Right lobe of liver (tissue), 6 donors: Measurements from ENCODE around the gene KIAA0825. TPM values are rescaled to one million over a fixed set of nuclear protein-coding genes. Genes with fewer than 3 reads are reported as not detected.

Experiments used
- ATAC-seq, 4 donors: fragments of 200-7000 bp; cut with Tn5 transposase; one replicate each; pipeline ENCODE4 v1.9.1; 2020; ENCODE audit warnings: mild to moderate bottlenecking in 4 of 4, moderate library complexity in 4 of 4
- DNase-seq, 3 donors: peaks; one replicate each; pipeline ENCODE4 v3.0.0-alpha.2; 2020
- H3K27ac ChIP-seq, 3 donors: fragments of 200-600 bp; one replicate each; pipeline ENCODE4 v1.8.0; 2022
- H3K27me3 ChIP-seq, 2 donors: fragments of 200-600 bp; one replicate each; pipeline ENCODE4 v1.8.0; 2022
- H3K36me3 ChIP-seq, 4 donors: fragments of 200-600 bp; sonication (generic) in 1 of 4; one replicate each; pipeline versions ENCODE4 v1.5.1 to v1.8.0; 2017 to 2022; ENCODE audit warnings: control low read depth in 1 of 4
- H3K4me1 ChIP-seq, 4 donors: fragments of 200-600 bp; sonication (generic) in 1 of 4; one replicate each; pipeline versions ENCODE4 v1.5.1 to v1.8.0; 2017 to 2022; ENCODE audit warnings: control low read depth in 1 of 4
- H3K4me3 ChIP-seq, 3 donors: fragments of 200-600 bp; one replicate each; pipeline ENCODE4 v1.8.0; 2022
- H3K9me3 ChIP-seq, 4 donors: fragments of 200-600 bp; sonication (generic) in 1 of 4; one replicate each; pipeline versions ENCODE4 v1.5.1 to v1.8.0; 2017 to 2022; ENCODE audit warnings: control low read depth in 1 of 4
- CTCF ChIP-seq, 4 donors: fragments of 200-600 bp in 3 of 4; fragments of 450-650 bp in 1 of 4; IDR thresholded peaks; one replicate each; pipeline versions ENCODE4 v1.5.1 to v1.8.0; 2016 to 2022; ENCODE audit warnings: antibody characterized with exemption in 4 of 4, mild to moderate bottlenecking in 2 of 4
- POLR2A ChIP-seq: fragments of 450-650 bp; IDR thresholded peaks from one replicate; pipeline ENCODE4 v1.6.1; 2017; ENCODE audit warnings: antibody characterized with exemption, mild to moderate bottlenecking
- WGBS: methylation state at CpG from one replicate; pipeline ENCODE4 v1.1.6; 2018; ENCODE audit warnings: low coverage, low lambda C conversion rate; ENCODE audit not compliant: insufficient coverage; ENCODE audit errors: missing lambda C conversion rate; 5-methylcytosine and 5-hydroxymethylcytosine counted together
- intact Hi-C, 2 donors: fragments of 100-400 bp; cut with DNase I; formaldehyde crosslinking; loops; one replicate each; pipeline versions ENCODE4 v1.11.2 to v1.14.1; 2022
- total RNA-seq, 6 experiments: library from RNA; depleted of rRNA in 2 of 6; stranded (reverse); fragments of >200 nt in 2 of 6; fragmentation: NEBNext Ultra II Directional in 3 of 6; extraction: Animal tissue kit (Norgen Biotek cat#: 25700) in 3 of 6; gene quantifications; one replicate each; pipeline versions ENCODE4 v1.1.0 to v1.2.4, GENCODE V29; 2016 to 2023
- donor health status: DM: no; HTN: yes; CAD: no.
- donor health status: DM: no; HTN: no; CAD: no.
- donor health status: DM: no; HTN: no; CAD: no.
- donor health status: DM: no; HTN: yes; CAD: no.
- donor health status: DM: no; HTN: yes; CAD: no.

Gene KIAA0825
- total RNA-seq, 6 experiments from 2014 or later: 0.86 to 3.2 (median 1.7) TPM

DNA sequence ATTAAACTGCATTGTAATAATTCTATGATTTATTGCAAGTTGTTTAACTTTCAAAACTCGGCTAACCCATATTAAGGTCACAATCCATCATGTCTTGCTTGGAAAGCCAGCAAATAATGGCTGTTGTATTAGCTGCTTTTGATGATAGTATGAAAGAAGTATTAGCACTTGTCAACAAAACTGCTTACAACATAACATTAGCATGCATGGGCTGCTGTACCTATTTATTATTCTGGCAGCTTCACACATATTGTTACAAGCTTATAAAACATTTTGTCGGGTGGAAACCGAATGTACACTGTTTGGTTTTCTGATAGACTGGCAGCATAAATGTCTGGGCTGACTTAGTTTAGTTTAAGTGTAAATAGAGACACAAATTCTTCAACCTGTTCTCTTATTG, 378.3 kb downstream of the KIAA0825 start:
- Histone ChIP-seq H3K36me3 (no peaks in the 10 kb centered on the region), H3K4me3 (no peak overlapping the region), H3K4me1 (peaks cover 0 to 17% (median 5%) of the 10 kb centered on the region in 4 donors), H3K27me3 (no peaks in the 10 kb centered on the region), H3K9me3 (no peaks in the 10 kb centered on the region), H3K27ac (peak overlapping the region in 2 of 3 donors; percentile 58 to 74)
- WGBS: 24% methylated on average over 3 of the region's 3 CpGs
- peak in 1 of 4 donors; percentile 7 for ATAC-seq
- intact Hi-C loops: no loop called here
- DNase-seq: no peak
- TF ChIP-seq CTCF (IDR thresholded peaks at IDR 0.05): no peak
- no peak for TF ChIP-seq POLR2A

- H3K36me3 ChIP-seq: no peaks in the 10 kb centered on the region
- no peaks in the 10 kb centered on the region for H3K9me3 ChIP-seq
- H3K4me3 ChIP-seq: no peak overlapping the region
- intact Hi-C loops: no loop called here
- peaks cover 0 to 23% (median 5%) of the 10 kb centered on the region in 4 donors for H3K4me1 ChIP-seq
- TF ChIP-seq CTCF (IDR thresholded peaks at IDR 0.05) (no peak), POLR2A (no peak)
- H3K27ac ChIP-seq: no peak overlapping the region
- DNase-seq (no peak), ATAC-seq (no peak)
- WGBS: 58% methylated on average over 2 of the region's 2 CpGs
- H3K27me3 ChIP-seq: no peaks in the 10 kb centered on the region
Observed at GRCh38 chr5:94239266-94239665, 379.1 kb downstream of the KIAA0825 start.

DNA sequence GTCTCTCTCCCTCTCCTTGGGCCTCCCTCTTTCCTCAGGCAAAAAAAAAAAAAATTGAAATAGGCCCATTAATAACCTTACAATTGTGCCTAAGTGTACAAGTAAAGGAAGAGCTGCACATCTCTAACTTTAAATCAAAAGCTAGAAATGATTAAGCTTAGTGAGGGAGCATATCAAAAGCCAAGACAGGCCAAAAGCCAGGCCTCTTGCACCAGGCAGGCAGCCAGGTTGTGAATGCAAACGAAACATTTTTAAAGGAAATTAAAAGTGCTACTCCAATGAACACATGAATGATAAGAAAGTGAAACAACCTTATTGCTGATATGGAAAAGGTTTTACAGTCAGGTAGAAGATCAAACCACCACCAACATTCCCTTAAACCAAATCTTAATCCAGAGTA, 383.4 kb downstream of the KIAA0825 start:
- DNase-seq: peak; percentile 43 to 63 (median 51)
- Histone ChIP-seq H3K9me3 (no peaks in the 10 kb centered on the region), H3K4me3 (no peak overlapping the region), H3K27me3 (no peaks in the 10 kb centered on the region), H3K27ac (no peak overlapping the region), H3K4me1 (peaks cover 0 to 8% (median 2%) of the 10 kb centered on the region in 4 donors), H3K36me3 (no peaks in the 10 kb centered on the region)
- TF ChIP-seq CTCF (IDR thresholded peaks at IDR 0.05) (no peak), POLR2A (no peak)
- 14% methylated on average over 1 of the region's 1 CpG for WGBS
- intact Hi-C loops: no loop called here
- peak; percentile 40 to 78 (median 72) for ATAC-seq

- TF ChIP-seq POLR2A (no peak), CTCF (IDR thresholded peaks at IDR 0.05) (no peak)
- ATAC-seq (no peak), DNase-seq (no peak)
- H3K9me3 ChIP-seq: no peaks in the 10 kb centered on the region
- H3K4me3 ChIP-seq: no peak overlapping the region
- no peaks in the 10 kb centered on the region for H3K36me3 ChIP-seq
- H3K27me3 ChIP-seq: no peaks in the 10 kb centered on the region
- H3K4me1 ChIP-seq: no peaks in the 10 kb centered on the region
- H3K27ac ChIP-seq: no peak overlapping the region
- intact Hi-C loops: no loop called here
Observed at GRCh38 chr5:94228791-94229190, 389.6 kb downstream of the KIAA0825 start.

- 15% methylated on average over 2 of the region's 2 CpGs for WGBS
- intact Hi-C loops: no loop called here
- no peak overlapping the region for H3K27ac ChIP-seq
- ATAC-seq: no peak
- H3K4me1 ChIP-seq: no peaks in the 10 kb centered on the region
- TF ChIP-seq POLR2A (no peak), CTCF (IDR thresholded peaks at IDR 0.05) (no peak)
- H3K36me3 ChIP-seq: no peaks in the 10 kb centered on the region
- no peak for DNase-seq
- H3K9me3 ChIP-seq: no peaks in the 10 kb centered on the region
- no peak overlapping the region for H3K4me3 ChIP-seq
- H3K27me3 ChIP-seq: no peaks in the 10 kb centered on the region
Observed at GRCh38 chr5:94223235-94223634, 395.2 kb downstream of the KIAA0825 start.
